A549 (cell line): ENCODE results near the gene KANSL1. TPM values are rescaled to one million over a fixed set of nuclear protein-coding genes. Genes with fewer than 3 reads are reported as not detected.
A peak's percentile ranks its signal among the peaks of the same experiment; 100 is the strongest.
"Not testable (repeated sequence)": the region's sequence is repeated elsewhere in the genome, so short reads cannot be mapped to it uniquely, and the experiment has no call there.

Experiments used
- ATAC-seq, 2 experiments: fragments of 200-7000 bp in 1 of 2; fragments of >200 bp in 1 of 2; cut with Nextera tagmentation in 1 of 2; cut with Tn5 transposase in 1 of 2; 3 replicates each; pipeline versions ENCODE4 v1.8.0 to v1.9.1; 2018 to 2020; ENCODE audit warnings: mild to moderate bottlenecking in 1 of 2, moderate library complexity in 1 of 2
- CTCF ChIA-PET: fragments of 300-600 bp; sonication (Branson Sonifier 250); formaldehyde crosslinking; extraction: SDS; loops from one replicate; lab custom pipeline; 2021; ENCODE audit warnings: antibody characterized with exemption, inconsistent platforms; lab: Yijun Ruan, JAX
- POLR2A ChIA-PET: fragments of 350-600 bp; formaldehyde crosslinking; extraction: SDS; loops from one replicate; lab custom pipeline; 2021; ENCODE audit warnings: antibody characterized with exemption, inconsistent platforms; lab: Yijun Ruan, JAX
- DNase-seq, 2 experiments: peaks; one replicate each; pipeline versions ENCODE4 v3.0.0 to v3.0.0-alpha.2; 2011 to 2016; ENCODE audit warnings: low read depth in 1 of 2, low spot score in 1 of 2
- FAIRE-seq: peaks from 2 replicates; lab custom pipeline; 2011; peaks lifted over from hg19 to GRCh38; lab: Jason Lieb, UNC
- H3K27ac ChIP-seq, 2 experiments: fragments of >200 bp; sonication (Bioruptor Twin); formaldehyde crosslinking; 3 replicates each; pipeline ENCODE4 v1.5.1; 2016 to 2017
- H3K4me1 ChIP-seq: fragments of >200 bp; sonication (Bioruptor Twin); formaldehyde crosslinking; 3 replicates; pipeline ENCODE4 v1.6.1; 2016
- H3K4me2 ChIP-seq: fragments of >200 bp; sonication (Bioruptor Twin); formaldehyde crosslinking; 3 replicates; pipeline ENCODE4 v1.6.1; 2016
- H3K4me3 ChIP-seq: fragments of >200 bp; sonication (Bioruptor Twin); formaldehyde crosslinking; 3 replicates; pipeline ENCODE4 v1.5.1; 2016
- H3K9me3 ChIP-seq: fragments of >200 bp; sonication (Bioruptor Twin); formaldehyde crosslinking; 3 replicates; pipeline ENCODE4 v1.6.1; 2016
- BCL3 ChIP-seq: fragments of >200 bp; sonication (Bioruptor Twin); formaldehyde crosslinking; IDR thresholded peaks from 3 replicates; pipeline ENCODE4 v1.6.1; 2016
- FOSB ChIP-seq: fragments of 250-450 bp; sonication (Bioruptor Pico); IDR thresholded peaks from 2 replicates; pipeline ENCODE4 v1.5.0; 2020; ENCODE audit warnings: mild to moderate bottlenecking, moderate library complexity
- GATA3 ChIP-seq: IDR thresholded peaks from 2 replicates; pipeline ENCODE4 v1.6.1; 2012; ENCODE audit warnings: borderline replicate concordance
- JUN ChIP-seq, 2 experiments: fragments of >200 bp; sonication (Bioruptor Twin); formaldehyde crosslinking; IDR thresholded peaks; 2 replicates in 1 of 2; 3 replicates in 1 of 2; pipeline ENCODE4 v1.6.1; 2016 to 2017
- JUNB ChIP-seq: fragments of >200 bp; sonication (Bioruptor Twin); formaldehyde crosslinking; IDR thresholded peaks from 2 replicates; pipeline ENCODE4 v1.6.1; 2016
- KDM1A ChIP-seq: fragments of 200-600 bp; sonication (generic); IDR thresholded peaks from 2 replicates; pipeline ENCODE4 v1.6.1; 2016; ENCODE audit warnings: low read depth, mild to moderate bottlenecking
- MAZ ChIP-seq: fragments of 150-350 bp; IDR thresholded peaks from 2 replicates; pipeline ENCODE4 v1.6.1; 2014; ENCODE audit warnings: antibody characterized with exemption, low read depth, low read length, borderline replicate concordance
- MYC ChIP-seq: IDR thresholded peaks from 2 replicates; pipeline ENCODE4 v1.6.1; 2012; ENCODE audit warnings: mild to moderate bottlenecking, inconsistent platforms, low read length, improper control_type of control experiment, borderline replicate concordance
- NPAS2 ChIP-seq: fragments of 250-450 bp; sonication (Bioruptor Pico); IDR thresholded peaks from 2 replicates; pipeline ENCODE4 v1.8.0; 2022; ENCODE audit warnings: mild to moderate bottlenecking, moderate library complexity, borderline replicate concordance
- REST ChIP-seq: fragments of 200-600 bp; sonication (generic); IDR thresholded peaks from 2 replicates; pipeline ENCODE4 v1.6.1; 2016; ENCODE audit warnings: antibody characterized with exemption, mild to moderate bottlenecking, moderate library complexity
- RNF2 ChIP-seq: fragments of 200-600 bp; sonication (generic); IDR thresholded peaks from 2 replicates; pipeline ENCODE4 v1.6.1; 2016; ENCODE audit warnings: low read depth, mild to moderate bottlenecking, antibody characterized with exemption, moderate library complexity, borderline replicate concordance
- ZFP36 ChIP-seq: fragments of 450-650 bp; IDR thresholded peaks from 2 replicates; pipeline ENCODE4 v1.6.1; 2014; ENCODE audit warnings: borderline replicate concordance; ENCODE audit not compliant: partially characterized antibody
- WGBS: methylation state at CpG from one replicate; pipeline ENCODE4 v1.1.6; 2017; ENCODE audit errors: missing lambda C conversion rate; 5-methylcytosine and 5-hydroxymethylcytosine counted together
- polyA plus RNA-seq, 4 experiments: library from polyadenylated mRNA; depleted of rRNA in 3 of 4; stranded (reverse); fragments of >200 nt; fragmentation: RNase III in 1 of 4; extraction: RNeasy Plus Mini Kit Qiagen cat#74134 plus additional on column Dnase treatment in 1 of 4; gene quantifications; 2 replicates in 3 of 4; 3 replicates in 1 of 4; pipeline ENCODE4 v1.2.3, GENCODE V29; 2011 to 2017
- TF ChIP-seq, protein P1 (sequence below): IDR thresholded peaks from 2 replicates; pipeline ENCODE4 v1.6.1; 2012
- TF ChIP-seq, protein P2 (sequence below): fragments of 250-450 bp; sonication (Bioruptor Pico); IDR thresholded peaks from 2 replicates; pipeline ENCODE4 v1.5.0; 2020; ENCODE audit warnings: low read depth, mild to moderate bottlenecking, moderate library complexity
- TF ChIP-seq, protein P3 (sequence below): fragments of 250-450 bp; sonication (Bioruptor Pico); IDR thresholded peaks from 2 replicates; pipeline ENCODE4 v1.5.0; 2021; ENCODE audit warnings: mild to moderate bottlenecking, moderate library complexity, borderline replicate concordance

KANSL1 gene
- polyA plus RNA-seq, 2 of the 4 experiments (the other 2 are of a cell fraction): 22.6 to 27.9 TPM

GRCh38 chr17:46182961-46183360 lies 10.3 kb downstream of the KANSL1 start:
- FAIRE-seq (no peak), ATAC-seq (peak in 1 of 2 experiments; percentile 28; a peak in 3 of 6 replicates), DNase-seq (no peak)
- CTCF ChIA-PET: interaction anchor here (0.6 to 19.7 kb wide), 7 partner anchors 10 to 144 kb away, joined by 3 to 205 read pairs (median 20); partner anchors contain the start of gene KANSL1
- Histone ChIP-seq H3K4me2 (0 out of 3 replicates have a peak overlapping the region, but pooled peaks have one; percentile 0), H3K27ac (no peak overlapping the region), H3K9me3 (no peaks in the 10 kb centered on the region), H3K4me3 (no peak overlapping the region), H3K4me1 (peaks cover 65% of the 10 kb centered on the region)
- POLR2A ChIA-PET: interaction anchor here (3.9 kb wide), 1 partner anchor 10 kb away, joined by 15 read pairs; the partner anchor contains the start of gene KANSL1
- WGBS: 86% methylated on average over 3 of the region's 3 CpGs
- TF ChIP-seq GATA3 (no peak), JUN (IDR thresholded peaks at IDR 0.05) (no peak), BCL3 (no peak)

DNA sequence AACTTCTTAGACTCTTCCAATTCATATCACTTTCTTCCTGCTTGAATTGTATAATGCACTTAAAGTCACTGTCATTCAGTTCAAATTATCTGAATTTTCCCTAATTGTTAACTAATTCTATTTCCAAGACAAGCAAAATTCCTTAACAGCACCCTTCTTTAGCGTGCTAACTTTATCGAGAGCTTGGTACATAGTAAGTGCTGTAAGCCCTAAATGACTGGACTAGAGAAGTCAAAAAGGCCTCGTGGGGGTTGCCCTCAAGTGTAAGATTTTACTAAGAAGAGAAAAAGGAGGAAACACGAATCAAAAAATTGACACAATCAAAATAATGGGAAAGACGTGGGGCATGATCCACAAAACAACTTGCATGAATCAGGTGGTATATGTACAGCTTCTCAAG lies 11.3 kb downstream of the KANSL1 start:
- DNase-seq (no peak), FAIRE-seq (no peak), ATAC-seq (no peak)
- Histone ChIP-seq H3K9me3 (no peaks in the 10 kb centered on the region), H3K4me2 (no peak overlapping the region), H3K27ac (no peak overlapping the region), H3K4me3 (no peak overlapping the region), H3K4me1 (peaks cover 64% of the 10 kb centered on the region)
- ChIA-PET POLR2A (interaction anchor here (3.9 kb wide), 1 partner anchor 11 kb away, joined by 15 read pairs; the partner anchor contains the start of gene KANSL1), CTCF (interaction anchor here (1.5 to 19.7 kb wide), 6 partner anchors 11 to 137 kb away, joined by 3 to 205 read pairs (median 27); partner anchors contain the start of gene KANSL1)
- TF ChIP-seq RNF2 (no peak), ZFP36 (no peak), FOSB (no peak), NPAS2 (CRISPR knock-in tag) (no peak), GATA3 (no peak)
- 76% methylated on average over 5 of the region's 5 CpGs for WGBS

DNA sequence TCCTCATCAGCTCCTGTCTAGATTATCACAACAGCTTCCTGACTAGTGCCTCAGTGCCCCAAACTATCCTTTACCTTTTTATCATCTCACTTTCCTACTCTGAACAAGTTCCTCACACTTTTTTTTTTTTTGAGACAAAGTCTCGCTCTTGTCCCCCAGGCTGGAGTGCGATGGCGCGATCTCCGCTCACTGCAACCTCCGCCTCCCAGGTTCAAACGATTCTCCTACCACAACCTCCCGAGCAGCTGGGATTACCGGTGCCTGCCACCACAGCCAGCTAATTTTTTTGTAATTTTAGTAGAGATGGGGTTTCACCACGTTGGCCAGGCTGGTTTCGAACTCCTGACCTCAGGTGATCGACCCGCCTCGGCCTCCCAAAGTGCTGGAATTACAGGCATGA lies 11.9 kb downstream of the KANSL1 start:
- ChIA-PET CTCF (interaction anchor here (0.6 to 19.7 kb wide), 10 partner anchors 11 to 819 kb away, joined by 3 to 205 read pairs (median 6); partner anchors contain the start of gene KANSL1), POLR2A (interaction anchor here (3.9 kb wide), 1 partner anchor 12 kb away, joined by 15 read pairs; the partner anchor contains the start of gene KANSL1)
- not testable (repeated sequence) for H3K4me3 ChIP-seq, DNase-seq, H3K27ac ChIP-seq, ATAC-seq, H3K4me2 ChIP-seq, H3K9me3 ChIP-seq, FAIRE-seq
- H3K4me1 ChIP-seq: peaks cover 64% of the 10 kb centered on the region
- 96% methylated on average over 14 of the region's 14 CpGs for WGBS

DNA sequence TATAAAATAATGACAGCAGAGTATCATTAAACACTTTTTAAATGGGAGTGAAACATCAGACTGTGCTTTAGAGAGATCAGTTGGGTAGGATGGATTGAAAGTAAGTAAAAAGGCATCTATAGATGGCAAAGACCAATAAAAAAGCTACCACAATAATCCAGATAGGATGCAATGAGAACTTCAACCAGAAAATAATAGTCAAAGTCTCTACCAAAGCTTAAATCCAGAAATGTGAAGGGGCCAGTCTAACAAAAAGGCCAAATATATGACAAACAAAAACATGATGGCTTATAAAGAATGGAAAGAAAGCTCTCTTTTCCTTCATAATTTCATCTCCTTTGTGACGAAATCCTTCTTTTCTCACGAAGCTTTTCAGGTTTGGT lies 12.3 kb downstream of the KANSL1 start:
- CTCF ChIA-PET: interaction anchor here (0.6 to 19.7 kb wide), 13 partner anchors 10 to 820 kb away, joined by 3 to 205 read pairs (median 5); partner anchors contain the start of gene KANSL1
- H3K4me2 ChIP-seq: no peak overlapping the region
- H3K27ac ChIP-seq: no peak overlapping the region
- TF ChIP-seq KDM1A (no peak), MAZ (no peak), MYC (no peak), REST (no peak), JUNB (no peak)
- TF ChIP-seq, protein P1, sequence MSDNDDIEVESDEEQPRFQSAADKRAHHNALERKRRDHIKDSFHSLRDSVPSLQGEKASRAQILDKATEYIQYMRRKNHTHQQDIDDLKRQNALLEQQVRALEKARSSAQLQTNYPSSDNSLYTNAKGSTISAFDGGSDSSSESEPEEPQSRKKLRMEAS: no peak
- TF ChIP-seq, protein P2, sequence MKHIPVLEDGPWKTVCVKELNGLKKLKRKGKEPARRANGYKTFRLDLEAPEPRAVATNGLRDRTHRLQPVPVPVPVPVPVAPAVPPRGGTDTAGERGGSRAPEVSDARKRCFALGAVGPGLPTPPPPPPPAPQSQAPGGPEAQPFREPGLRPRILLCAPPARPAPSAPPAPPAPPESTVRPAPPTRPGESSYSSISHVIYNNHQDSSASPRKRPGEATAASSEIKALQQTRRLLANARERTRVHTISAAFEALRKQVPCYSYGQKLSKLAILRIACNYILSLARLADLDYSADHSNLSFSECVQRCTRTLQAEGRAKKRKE (CRISPR knock-in tag): no peak
- TF ChIP-seq, protein P3, sequence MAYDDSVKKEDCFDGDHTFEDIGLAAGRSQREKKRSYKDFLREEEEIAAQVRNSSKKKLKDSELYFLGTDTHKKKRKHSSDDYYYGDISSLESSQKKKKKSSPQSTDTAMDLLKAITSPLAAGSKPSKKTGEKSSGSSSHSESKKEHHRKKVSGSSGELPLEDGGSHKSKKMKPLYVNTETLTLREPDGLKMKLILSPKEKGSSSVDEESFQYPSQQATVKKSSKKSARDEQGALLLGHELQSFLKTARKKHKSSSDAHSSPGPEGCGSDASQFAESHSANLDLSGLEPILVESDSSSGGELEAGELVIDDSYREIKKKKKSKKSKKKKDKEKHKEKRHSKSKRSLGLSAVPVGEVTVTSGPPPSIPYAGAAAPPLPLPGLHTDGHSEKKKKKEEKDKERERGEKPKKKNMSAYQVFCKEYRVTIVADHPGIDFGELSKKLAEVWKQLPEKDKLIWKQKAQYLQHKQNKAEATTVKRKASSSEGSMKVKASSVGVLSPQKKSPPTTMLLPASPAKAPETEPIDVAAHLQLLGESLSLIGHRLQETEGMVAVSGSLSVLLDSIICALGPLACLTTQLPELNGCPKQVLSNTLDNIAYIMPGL (CRISPR knock-in tag): no peak
- H3K4me1 ChIP-seq: peaks cover 69% of the 10 kb centered on the region
- DNase-seq (no peak), FAIRE-seq (peak; percentile 28), ATAC-seq (no peak)
- WGBS: 71% methylated on average over 2 of the region's 2 CpGs
- POLR2A ChIA-PET: interaction anchor here (3.9 kb wide), 1 partner anchor 12 kb away, joined by 15 read pairs; the partner anchor contains the start of gene KANSL1
- no peak overlapping the region for H3K4me3 ChIP-seq
- H3K9me3 ChIP-seq: no peaks in the 10 kb centered on the region

- peaks cover 73% of the 10 kb centered on the region for H3K4me1 ChIP-seq
- H3K4me3 ChIP-seq, ATAC-seq, H3K27ac ChIP-seq, FAIRE-seq, H3K9me3 ChIP-seq, DNase-seq, H3K4me2 ChIP-seq: not testable (repeated sequence)
- POLR2A ChIA-PET: interaction anchor here (3.9 kb wide), 1 partner anchor 13 kb away, joined by 15 read pairs; the partner anchor contains the start of gene KANSL1
- 93% methylated on average over 16 of the region's 16 CpGs for WGBS
- CTCF ChIA-PET: interaction anchor here (0.6 to 19.7 kb wide), 15 partner anchors 10 to 820 kb away, joined by 3 to 205 read pairs (median 4); partner anchors contain the start of gene KANSL1
Measured at GRCh38 chr17:46180185-46180891, 12.9 kb downstream of the KANSL1 start.
